ENCODE data around the gene PRKCE.

DNA sequence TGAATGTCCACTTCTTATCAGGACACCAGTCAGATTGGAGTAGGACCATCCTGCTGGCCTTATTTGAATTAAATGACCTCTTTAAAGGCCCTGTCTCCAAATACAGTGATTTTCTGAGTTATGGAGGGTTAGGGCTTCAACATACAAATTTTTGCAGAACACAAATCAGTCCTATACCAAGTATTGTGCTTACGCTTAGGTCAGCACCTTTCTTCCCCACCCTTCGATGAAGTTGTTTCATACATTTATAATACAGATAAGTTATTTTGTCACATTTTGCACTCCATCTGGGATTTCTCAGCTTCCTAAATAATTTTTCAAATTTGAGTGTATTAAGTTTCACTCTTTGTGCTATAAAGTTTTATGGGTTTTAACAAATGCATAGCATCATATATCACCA lies 455.2 kb downstream of the PRKCE start:
- TF ChIP-seq EZH2 (IDR thresholded peaks at IDR 0.05; ENCODE audit: borderline replicate concordance, insufficient read depth, low read depth, low read length, poor library complexity, severe bottlenecking): no peak
- TF ChIP-seq, protein P1, sequence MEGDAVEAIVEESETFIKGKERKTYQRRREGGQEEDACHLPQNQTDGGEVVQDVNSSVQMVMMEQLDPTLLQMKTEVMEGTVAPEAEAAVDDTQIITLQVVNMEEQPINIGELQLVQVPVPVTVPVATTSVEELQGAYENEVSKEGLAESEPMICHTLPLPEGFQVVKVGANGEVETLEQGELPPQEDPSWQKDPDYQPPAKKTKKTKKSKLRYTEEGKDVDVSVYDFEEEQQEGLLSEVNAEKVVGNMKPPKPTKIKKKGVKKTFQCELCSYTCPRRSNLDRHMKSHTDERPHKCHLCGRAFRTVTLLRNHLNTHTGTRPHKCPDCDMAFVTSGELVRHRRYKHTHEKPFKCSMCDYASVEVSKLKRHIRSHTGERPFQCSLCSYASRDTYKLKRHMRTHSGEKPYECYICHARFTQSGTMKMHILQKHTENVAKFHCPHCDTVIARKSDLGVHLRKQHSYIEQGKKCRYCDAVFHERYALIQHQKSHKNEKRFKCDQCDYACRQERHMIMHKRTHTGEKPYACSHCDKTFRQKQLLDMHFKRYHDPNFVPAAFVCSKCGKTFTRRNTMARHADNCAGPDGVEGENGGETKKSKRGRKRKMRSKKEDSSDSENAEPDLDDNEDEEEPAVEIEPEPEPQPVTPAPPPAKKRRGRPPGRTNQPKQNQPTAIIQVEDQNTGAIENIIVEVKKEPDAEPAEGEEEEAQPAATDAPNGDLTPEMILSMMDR (IDR thresholded peaks at IDR 0.05): no peak
